ENCODE data around the gene ABCC8.

GRCh38 chr11:17352950-17353820, 123.5 kb downstream of the ABCC8 start:
- TF ChIP-seq CTCF (IDR thresholded peaks at IDR 0.05) (no peak), ZNF281 (CRISPR knock-in tag; IDR thresholded peaks at IDR 0.05) (no peak), ATF3 (CRISPR knock-in tag; conservative IDR thresholded peaks at IDR 0.05) (no peak), USF2 (CRISPR knock-in tag; IDR thresholded peaks at IDR 0.05) (no peak), ZSCAN18 (CRISPR knock-in tag; IDR thresholded peaks at IDR 0.05) (no peak), CREM (CRISPR knock-in tag; IDR thresholded peaks at IDR 0.05) (no peak), NR2C2 (CRISPR knock-in tag; IDR thresholded peaks at IDR 0.05) (no peak), STAT6 (CRISPR knock-in tag; conservative IDR thresholded peaks at IDR 0.05; ENCODE audit: low read depth) (no peak), IRF2 (CRISPR knock-in tag; IDR thresholded peaks at IDR 0.05; ENCODE audit: borderline replicate concordance, low read depth) (no peak), MLX (CRISPR knock-in tag; IDR thresholded peaks at IDR 0.05) (no peak), ESRRA (CRISPR knock-in tag; IDR thresholded peaks at IDR 0.05; ENCODE audit: borderline replicate concordance) (no peak), ZNF232 (CRISPR knock-in tag; IDR thresholded peaks at IDR 0.05) (no peak), NFATC4 (CRISPR knock-in tag; IDR thresholded peaks at IDR 0.05) (no peak)

All from WTC11 (cell line).